Inflammatory macrophage (primary cell): ENCODE results near the gene MYOM1.
"Not testable (repeated sequence)": the region's sequence is repeated elsewhere in the genome, so short reads cannot be mapped to it uniquely, and the experiment has no call there.

Source experiments
- DNase-seq, 2 donors: peaks; one replicate each; pipeline ENCODE4 v3.0.0-alpha.2; 2020 to 2022

The MYOM1 gene

DNA sequence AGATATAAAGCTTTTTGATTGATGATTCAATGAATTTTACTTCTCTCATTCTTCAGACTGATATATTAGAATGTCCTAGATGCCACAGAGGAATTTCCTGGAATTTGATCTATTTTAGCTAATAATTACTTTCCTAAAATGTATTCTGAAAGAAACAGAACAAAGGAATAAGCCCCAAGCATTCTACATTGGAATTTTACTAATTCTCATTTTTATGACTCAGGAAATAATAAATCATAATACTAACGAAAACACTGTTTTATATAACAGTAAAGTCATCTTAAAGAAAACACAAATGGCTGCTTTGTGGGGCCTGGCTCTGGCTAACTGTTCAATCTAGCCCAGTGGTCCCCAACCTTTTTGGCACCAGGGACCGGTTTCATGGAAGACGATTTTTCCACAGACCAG, 138.2 kb downstream of the MYOM1 start:
- DNase-seq, result no peak

GRCh38 chr18:3079653-3080052, 140.1 kb downstream of the MYOM1 start:
- DNase-seq, result no peak

DNA sequence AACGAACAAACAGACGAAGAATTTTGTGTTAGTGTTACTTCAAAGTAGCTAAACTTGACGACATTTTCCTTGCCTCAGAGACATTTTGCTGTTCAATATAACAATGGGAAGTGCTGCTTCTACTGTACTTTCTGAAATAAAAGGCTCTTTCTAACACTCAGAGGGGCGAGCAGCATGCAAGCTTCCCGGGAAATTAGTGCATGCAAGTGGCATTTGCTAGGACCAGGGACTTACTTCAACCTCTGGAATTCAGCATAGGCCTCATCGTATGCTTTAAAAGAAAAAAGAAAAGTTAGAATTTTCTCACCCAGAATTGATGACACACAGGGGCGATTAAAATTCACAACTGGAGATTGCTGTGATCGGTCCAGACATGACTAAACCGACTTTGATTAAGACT, 144.3 kb downstream of the MYOM1 start:
- DNase-seq, result no peak

- DNase-seq, result peak; percentile 17 to 35
Measured at GRCh38 chr18:3074087-3074486, 145.7 kb downstream of the MYOM1 start.

DNA sequence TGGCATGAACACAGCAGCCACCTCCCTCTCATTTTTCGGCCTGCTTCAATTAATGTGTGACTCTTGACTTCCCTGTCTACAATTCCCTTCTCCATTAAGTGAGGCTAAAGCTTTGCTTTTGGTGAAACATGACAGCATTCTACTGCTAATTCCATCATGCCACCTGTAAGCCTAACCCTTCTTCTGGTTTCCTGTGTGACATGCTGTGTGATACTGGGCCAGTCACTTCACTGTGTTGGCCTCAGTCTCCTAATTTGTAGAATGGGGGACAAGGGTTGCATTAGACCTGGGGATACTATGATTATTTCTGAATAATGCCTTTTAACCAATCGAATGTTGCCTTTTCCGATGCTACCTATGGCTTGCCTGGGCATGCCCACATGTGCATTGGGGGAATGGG, 146.4 kb downstream of the MYOM1 start:
- DNase-seq, result not testable (repeated sequence)

GRCh38 chr18:3071676-3072075, 148.1 kb downstream of the MYOM1 start:
- no peak for DNase-seq

DNA sequence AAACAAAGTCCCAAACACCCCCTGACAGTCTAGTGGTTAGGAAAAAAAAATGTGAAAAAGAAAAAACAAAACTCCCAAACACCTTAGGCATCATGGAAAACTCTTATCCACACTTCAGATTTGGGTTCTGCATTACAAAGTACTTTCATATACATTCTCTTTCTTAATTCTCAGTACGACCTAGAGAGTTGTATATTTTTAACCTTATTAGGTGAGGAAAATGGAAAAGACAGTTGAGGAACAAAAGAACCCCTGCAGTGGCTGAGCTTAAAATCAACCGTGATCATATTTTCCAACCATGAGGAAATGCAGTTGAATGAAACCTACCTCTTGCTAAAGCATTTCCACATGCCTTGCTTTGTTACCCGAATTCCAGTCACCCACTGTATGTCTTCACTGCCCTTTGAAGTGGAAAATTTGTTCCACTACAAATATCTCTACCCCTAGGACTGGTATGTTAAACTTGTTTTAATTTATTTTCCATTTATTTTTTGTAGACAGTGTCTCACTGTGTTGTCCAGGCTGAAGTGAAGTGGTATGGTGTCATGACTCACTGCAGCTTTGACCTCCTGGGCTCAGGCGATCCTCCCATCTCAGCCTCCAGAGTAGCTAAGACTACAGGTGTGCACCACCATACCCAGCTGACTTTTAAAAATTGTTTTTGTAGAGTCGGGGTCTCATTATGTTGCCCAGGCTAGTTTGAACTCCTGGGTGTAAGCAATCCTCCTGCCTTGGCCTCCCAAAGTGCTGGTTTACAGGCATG, 149.9 kb downstream of the MYOM1 start:
- no peak for DNase-seq

GRCh38 chr18:3067722-3068121, 152.0 kb downstream of the MYOM1 start:
- no peak for DNase-seq

GRCh38 chr18:3067165-3067661, 152.6 kb downstream of the MYOM1 start:
- DNase-seq, result no peak

DNA sequence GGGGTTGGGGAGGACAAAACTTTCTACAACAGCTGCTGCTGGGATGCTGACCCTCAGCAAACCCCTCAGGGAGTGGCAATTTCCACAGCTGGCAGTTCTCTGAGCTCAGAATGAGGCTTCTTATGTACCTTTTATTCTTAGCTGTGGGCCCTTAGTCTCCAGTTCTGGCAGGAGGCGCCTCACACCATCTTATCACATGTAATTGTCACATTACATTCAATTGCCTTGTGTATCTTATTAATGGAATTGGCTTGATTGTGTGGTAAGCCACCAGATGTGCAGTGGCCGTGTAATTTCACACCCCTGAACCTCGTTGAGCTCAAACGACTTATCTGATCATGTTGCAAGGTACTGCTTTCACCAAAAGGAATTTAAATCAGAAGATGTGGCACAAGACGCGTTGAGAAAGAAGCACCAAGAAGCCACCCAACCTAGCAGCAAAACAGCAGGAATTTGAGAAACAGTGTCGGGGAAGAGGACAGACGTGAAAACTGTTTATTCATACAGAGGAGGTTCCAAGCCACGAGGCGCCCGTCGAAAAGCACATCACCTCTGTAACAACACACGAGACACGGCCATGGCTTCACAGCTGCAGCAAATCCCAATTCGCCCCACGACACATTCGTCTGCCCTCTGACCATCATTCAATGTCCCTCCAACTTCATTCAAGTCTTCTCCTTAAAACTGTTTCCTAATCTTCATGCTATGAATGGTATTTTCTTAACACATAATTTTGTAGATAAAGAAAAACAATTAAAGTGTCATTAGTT, 153.2 kb downstream of the MYOM1 start:
- DNase-seq, result no peak

GRCh38 chr18:3063766-3064165, 156.0 kb downstream of the MYOM1 start:
- not testable (repeated sequence) for DNase-seq

DNA sequence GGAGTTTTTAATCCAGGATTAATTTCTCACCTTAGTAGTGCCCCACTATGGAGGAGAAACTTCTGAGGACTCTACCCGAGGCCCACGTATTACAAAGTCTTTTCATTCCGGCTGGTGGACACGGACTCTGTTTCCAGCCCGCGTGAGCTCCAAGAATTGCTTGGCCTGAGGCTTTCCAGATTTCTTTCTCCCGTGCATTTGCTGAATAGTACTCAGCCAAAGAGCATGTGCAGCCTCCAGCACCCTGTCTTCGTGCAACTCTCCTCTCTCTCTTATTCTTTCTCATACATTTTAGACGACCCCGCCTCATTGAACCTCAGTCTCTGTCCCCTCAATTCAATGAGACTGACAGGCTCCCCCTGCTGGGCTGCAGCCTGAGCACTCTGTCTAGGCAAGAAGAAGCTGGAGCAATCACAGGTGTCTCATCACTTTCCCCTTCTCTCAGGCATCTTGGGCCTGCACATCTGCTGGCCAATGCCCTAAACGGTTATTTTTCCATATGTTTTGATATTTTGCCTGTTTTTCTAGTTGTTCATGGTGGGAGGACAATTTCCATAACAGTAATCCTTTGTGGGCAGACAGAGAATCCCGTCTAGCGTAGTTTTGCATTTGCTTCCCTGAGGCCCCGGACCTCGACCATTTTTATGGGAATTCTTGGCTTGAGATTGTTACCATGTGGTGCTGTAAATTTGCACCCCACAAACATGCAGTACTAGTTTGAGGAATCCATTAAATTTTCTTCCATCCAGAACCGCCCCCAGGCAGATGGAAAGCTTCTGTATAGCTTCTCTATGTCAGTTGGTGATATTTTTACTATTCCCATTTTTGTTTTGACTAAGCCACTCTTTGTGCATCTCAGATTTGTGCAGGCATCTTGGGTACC, 156.7 kb downstream of the MYOM1 start:
- peak; percentile 36 to 51 for DNase-seq

- DNase-seq, result no peak
Measured at GRCh38 chr18:3061581-3062312, 158.0 kb downstream of the MYOM1 start.

GRCh38 chr18:3060667-3061580, 158.8 kb downstream of the MYOM1 start:
- DNase-seq, result no peak

- DNase-seq, result peak; percentile 24 to 36
Measured at GRCh38 chr18:3059272-3059671, 160.5 kb downstream of the MYOM1 start.

DNA sequence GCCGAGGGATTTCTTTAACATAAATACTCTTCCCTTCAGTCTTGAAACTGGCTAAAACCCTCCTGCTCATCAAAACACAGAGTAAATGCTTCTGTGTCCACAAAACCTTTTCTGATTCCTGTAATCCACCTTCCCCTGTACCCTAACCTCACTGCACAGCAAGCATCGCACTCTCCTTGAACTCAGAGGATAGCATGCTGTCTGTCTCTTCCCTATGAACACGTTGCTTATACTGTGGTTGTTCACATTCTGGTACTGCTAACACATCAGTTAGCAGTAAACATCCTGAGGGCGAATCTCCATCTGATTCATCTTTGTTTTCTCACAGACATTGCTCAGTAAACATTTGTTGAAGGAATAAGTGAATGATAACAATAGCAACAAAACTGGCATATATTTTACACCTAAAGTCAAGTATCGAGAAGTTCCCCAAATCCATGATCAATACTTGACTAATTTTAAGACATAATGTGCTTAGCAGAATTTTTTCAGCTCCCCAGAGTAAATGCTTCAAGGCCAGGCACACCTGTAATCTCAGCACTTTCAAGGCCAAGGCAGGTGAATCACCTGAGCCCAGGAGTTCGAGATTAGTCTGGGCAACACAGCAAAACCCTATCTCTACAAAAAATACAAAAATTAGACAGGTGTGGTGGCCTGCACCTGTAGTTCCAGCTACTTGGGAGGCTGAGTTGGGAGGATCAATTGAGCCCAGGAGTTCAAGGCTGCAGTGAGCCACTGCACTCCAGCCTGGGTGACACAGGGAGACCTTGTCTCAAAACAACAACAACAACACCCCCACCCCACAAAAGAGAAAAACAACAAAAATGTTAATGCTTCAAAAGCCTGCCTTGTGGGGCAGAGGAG, 161.2 kb downstream of the MYOM1 start:
- no peak for DNase-seq

DNA sequence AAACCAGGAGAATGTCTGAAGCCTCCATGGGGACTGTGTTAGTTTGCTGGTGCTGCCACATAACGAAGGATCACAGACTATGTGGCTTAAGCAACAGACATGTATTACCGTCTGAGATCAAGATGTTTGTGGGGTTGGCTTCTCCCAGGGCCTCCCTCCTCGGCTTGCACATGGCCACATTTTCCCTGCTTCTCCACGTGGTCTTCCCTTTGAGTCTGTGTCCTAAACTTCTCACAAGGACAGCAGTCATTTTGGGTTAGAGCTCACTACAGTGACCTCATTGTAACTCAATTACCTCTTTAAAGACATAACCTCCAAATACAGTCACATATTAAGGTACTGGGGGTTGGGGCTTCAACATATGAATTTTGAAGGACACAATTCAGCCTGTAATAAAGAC, 162.2 kb downstream of the MYOM1 start:
- DNase-seq, result no peak

DNA sequence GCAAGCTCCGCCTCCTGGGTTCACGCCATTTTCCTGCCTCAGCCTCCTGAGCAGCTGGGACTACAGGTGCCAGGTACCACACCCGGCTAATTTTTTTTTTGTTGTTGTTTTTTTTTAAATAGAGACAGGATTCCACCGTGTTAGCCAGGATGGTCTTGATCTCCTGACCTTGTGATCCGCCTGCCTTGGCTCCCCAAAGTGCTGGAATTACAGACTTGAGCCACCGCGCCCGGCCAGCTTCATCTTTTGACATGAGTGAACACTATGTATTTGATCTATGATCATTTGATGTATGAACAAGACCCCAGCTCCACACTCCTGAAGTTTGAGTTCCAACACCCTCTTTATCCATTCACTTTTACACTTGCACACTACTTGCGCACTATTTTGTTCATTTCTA, 163.5 kb downstream of the MYOM1 start:
- DNase-seq, result no peak

GRCh38 chr18:3055816-3056215, 164.0 kb downstream of the MYOM1 start:
- no peak for DNase-seq

DNA sequence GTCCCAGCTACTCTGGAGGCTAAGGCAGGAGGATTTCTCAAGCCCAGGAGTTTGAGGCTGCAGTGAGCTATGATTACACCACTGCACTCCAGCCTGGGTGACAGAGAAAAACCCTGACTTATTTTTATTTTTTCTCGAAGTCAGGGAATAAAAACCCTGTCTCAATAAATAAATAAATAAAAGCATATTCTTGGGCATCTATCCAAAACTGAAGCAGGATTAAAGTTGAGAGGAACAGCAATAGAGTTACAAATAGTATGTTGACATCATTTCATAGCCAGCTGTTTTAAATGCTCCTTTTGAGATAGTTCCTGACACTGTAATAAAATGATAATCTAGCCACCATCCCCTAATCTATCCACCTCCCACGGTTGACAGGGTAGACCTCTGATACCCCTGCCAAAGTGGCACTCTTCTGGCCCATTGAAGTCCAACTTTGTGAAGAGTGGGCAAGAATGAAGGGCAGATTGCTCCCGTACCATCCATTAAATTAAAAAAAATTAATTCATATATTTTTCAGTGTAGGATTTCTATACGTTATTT, 164.5 kb downstream of the MYOM1 start:
- DNase-seq, result no peak
